K562 (cell line): ENCODE measurements around the gene RBFOX1. TPM values are rescaled to one million over a fixed set of nuclear protein-coding genes. Genes with fewer than 3 reads are reported as not detected.

Source experiments
- ATAC-seq: fragments of 200-7000 bp; cut with Tn5 transposase; 3 replicates; pipeline ENCODE4 v1.9.1; 2020; ENCODE audit warnings: moderate library complexity
- BruUV-seq: library from RNA; stranded (reverse); fragments of 400-500 nt; replicated peaks from 2 replicates; lab custom pipeline; 2021; lab: Mats Ljungman, UMichigan
- CTCF ChIA-PET: fragments of 300-600 bp; formaldehyde crosslinking; extraction: SDS; loops from one replicate; lab custom pipeline; 2021; ENCODE audit warnings: low intra/inter-chr PET ratio; lab: Yijun Ruan, JAX
- POLR2A ChIA-PET: fragments of 300-600, 350-650 bp; sonication (Branson Sonifier 250); formaldehyde crosslinking; extraction: SDS; loops from one replicate; lab custom pipeline; 2021; ENCODE audit warnings: antibody characterized with exemption, inconsistent platforms; lab: Yijun Ruan, JAX
- DNase-seq, 4 experiments: peaks; one replicate each; pipeline versions ENCODE4 v3.0.0 to v3.0.0-alpha.2; 2011 to 2018; ENCODE audit warnings: low spot score in 3 of 4, mixed read lengths in 3 of 4; ENCODE audit errors: extremely low read depth in 1 of 4
- FAIRE-seq: peaks from 2 replicates; lab custom pipeline; 2011; peaks lifted over from hg19 to GRCh38; lab: Jason Lieb, UNC
- H2AFZ ChIP-seq: 2 replicates; pipeline ENCODE4 v1.6.0; 2011; ENCODE audit warnings: low read depth, low read length, control low read depth, inconsistent platforms
- H3K27ac ChIP-seq: fragments of 200-600 bp; 3 replicates; pipeline ENCODE4 v1.8.0; 2011; ENCODE audit warnings: low read depth, mild to moderate bottlenecking, control low read depth, inconsistent platforms, low read length, moderate library complexity, mixed read lengths; ENCODE audit errors: extremely low read depth
- H3K27me3 ChIP-seq, 2 experiments: fragments of 300-600 bp in 1 of 2; 2 replicates in 1 of 2; 3 replicates in 1 of 2; pipeline versions ENCODE4 v1.6.0 to v1.8.0; 2011; ENCODE audit warnings: inconsistent platforms in 2 of 2, low read length in 2 of 2, mild to moderate bottlenecking in 1 of 2, mixed read lengths in 1 of 2, moderate library complexity in 1 of 2; ENCODE audit not compliant: control insufficient read depth in 2 of 2, insufficient read depth in 2 of 2
- H3K36me3 ChIP-seq: fragments of 300-600 bp; 3 replicates; pipeline ENCODE4 v1.8.0; 2011; ENCODE audit warnings: mild to moderate bottlenecking, low read length, inconsistent platforms; ENCODE audit not compliant: control insufficient read depth, insufficient read depth
- H3K4me1 ChIP-seq, 2 experiments: fragments of 200-600 bp in 1 of 2; replicated peaks in 1 of 2; 2 replicates in 1 of 2; 3 replicates in 1 of 2; pipeline versions ENCODE4 v1.5.1 to v1.8.0; 2011; ENCODE audit warnings: inconsistent platforms in 2 of 2, low read length in 2 of 2, mild to moderate bottlenecking in 1 of 2, mixed read lengths in 1 of 2, moderate library complexity in 1 of 2; ENCODE audit not compliant: control insufficient read depth in 2 of 2, insufficient read depth in 2 of 2
- H3K4me2 ChIP-seq: 2 replicates; pipeline ENCODE4 v1.6.1; 2011; ENCODE audit warnings: low read length, control low read depth, inconsistent platforms, mixed read lengths; ENCODE audit not compliant: insufficient read depth
- H3K4me3 ChIP-seq: fragments of 200-600 bp; sonication (generic), shearing (Covaris generic); 2 replicates; pipeline ENCODE4 v1.5.1; 2016; ENCODE audit warnings: control low read depth, inconsistent platforms
- H3K79me2 ChIP-seq: fragments of 200-600 bp; 3 replicates; pipeline ENCODE4 v1.8.0; 2011; ENCODE audit warnings: low read length, inconsistent platforms; ENCODE audit not compliant: control insufficient read depth, insufficient read depth
- H3K9ac ChIP-seq, 2 experiments: 2 replicates each; pipeline versions ENCODE4 v1.6.0 to v1.6.1; 2011; ENCODE audit warnings: low read depth in 2 of 2, low read length in 2 of 2, control low read depth in 1 of 2, inconsistent platforms in 1 of 2, mild to moderate bottlenecking in 1 of 2, mixed read lengths in 1 of 2; ENCODE audit not compliant: insufficient read depth in 1 of 2
- H3K9me1 ChIP-seq: one replicate; pipeline ENCODE4 v1.6.0; 2011; ENCODE audit warnings: inconsistent platforms, mild to moderate bottlenecking, low read length, moderate library complexity; ENCODE audit not compliant: control insufficient read depth, insufficient read depth
- H3K9me3 ChIP-seq: replicated peaks from 2 replicates; pipeline ENCODE4 v1.5.1; 2011; ENCODE audit warnings: low read depth, low read length, inconsistent platforms; ENCODE audit not compliant: control insufficient read depth, insufficient read depth
- H4K20me1 ChIP-seq: replicated peaks from 2 replicates; pipeline ENCODE4 v1.6.1; 2011; ENCODE audit warnings: low read length, inconsistent platforms, mixed read lengths; ENCODE audit not compliant: control insufficient read depth, insufficient read depth
- DMBX1 ChIP-seq: fragments of 250-450 bp; sonication (Bioruptor Pico); IDR thresholded peaks from 2 replicates; pipeline ENCODE4 v1.8.0; 2022; ENCODE audit warnings: inconsistent platforms, mild to moderate bottlenecking, moderate library complexity, borderline replicate concordance
- FOXA1 ChIP-seq: fragments of 450-650 bp; IDR thresholded peaks from 2 replicates; pipeline ENCODE4 v1.6.1; 2016; ENCODE audit warnings: mild to moderate bottlenecking, borderline replicate concordance
- LCOR ChIP-seq: sonication (generic); formaldehyde crosslinking; IDR thresholded peaks from 2 replicates; pipeline ENCODE4 v1.8.0; 2022; ENCODE audit warnings: mild to moderate bottlenecking, missing genetic modification reagents
- MEF2D ChIP-seq: conservative IDR thresholded peaks from 2 replicates; pipeline ENCODE4 v1.6.1; 2016; ENCODE audit warnings: low read depth, missing genetic modification characterization, missing compliant biosample characterization
- NCOA4 ChIP-seq: fragments of 450-650 bp; IDR thresholded peaks from 2 replicates; pipeline ENCODE4 v1.6.1; 2018; ENCODE audit warnings: mild to moderate bottlenecking; ENCODE audit not compliant: partially characterized antibody
- SIX5 ChIP-seq, 2 experiments: IDR thresholded peaks; 2 replicates each; pipeline ENCODE4 v1.6.1; 2011; ENCODE audit warnings: low read length in 2 of 2, borderline replicate concordance in 1 of 2, low read depth in 1 of 2, mild to moderate bottlenecking in 1 of 2, moderate library complexity in 1 of 2; ENCODE audit not compliant: insufficient read depth in 1 of 2
- SRSF7 ChIP-seq: fragments of 200-400 bp; formaldehyde crosslinking; optimal IDR thresholded peaks from 2 replicates; pipeline ENCODE3; 2017; ENCODE audit warnings: mild to moderate bottlenecking, low read depth, low read length
- THRAP3 ChIP-seq: fragments of 450-650 bp; IDR thresholded peaks from 2 replicates; pipeline ENCODE4 v1.6.1; 2016; ENCODE audit warnings: mild to moderate bottlenecking, inconsistent platforms, borderline replicate concordance
- UBTF ChIP-seq, 2 experiments: IDR thresholded peaks; 2 replicates each; pipeline ENCODE4 v1.6.1; 2012; ENCODE audit warnings: improper control_type of control experiment in 2 of 2, low read depth in 2 of 2, low read length in 2 of 2, borderline replicate concordance in 1 of 2
- ZBTB8A ChIP-seq: fragments of 450-650 bp; IDR thresholded peaks from 2 replicates; pipeline ENCODE4 v1.6.1; 2018; ENCODE audit warnings: mild to moderate bottlenecking, moderate library complexity; ENCODE audit not compliant: partially characterized antibody
- ZFP30 ChIP-seq: fragments of 250-450 bp; sonication (Bioruptor Pico); IDR thresholded peaks from 2 replicates; pipeline ENCODE4 v1.8.0; 2022; ENCODE audit warnings: moderate library complexity, mild to moderate bottlenecking, inconsistent platforms, borderline replicate concordance
- ZNF121 ChIP-seq: sonication (generic); formaldehyde crosslinking; conservative IDR thresholded peaks from 2 replicates; pipeline ENCODE4 v1.8.0; 2022; ENCODE audit warnings: missing genetic modification reagents
- ZNF133 ChIP-seq: fragments of 250-450 bp; sonication (Bioruptor Pico); IDR thresholded peaks from 2 replicates; pipeline ENCODE4 v1.4.0; 2020; ENCODE audit warnings: mild to moderate bottlenecking
- ZNF143 ChIP-seq: sonication (generic); formaldehyde crosslinking; IDR thresholded peaks from 2 replicates; pipeline ENCODE4 v1.9.0; 2022; ENCODE audit warnings: mild to moderate bottlenecking, missing genetic modification reagents
- WGBS: fragments of 100-300 bp; shearing (Covaris generic); methylation state at CpG from one replicate; pipeline ENCODE4 v1.1.6; 2016; ENCODE audit warnings: low coverage, mixed read lengths; ENCODE audit not compliant: insufficient coverage; ENCODE audit errors: missing lambda C conversion rate; 5-methylcytosine and 5-hydroxymethylcytosine counted together
- in situ Hi-C: fragments of 300-500 bp; cut with MboI; formaldehyde crosslinking; loops from 4 replicates; pipeline ENCODE4 v1.15.0; 2018; ENCODE audit warnings: inconsistent platforms, mixed read lengths
- intact Hi-C: fragments of 100-400 bp; cut with micrococcal nuclease; formaldehyde crosslinking; loops from 2 replicates; pipeline ENCODE4 v1.14.2; 2022
- polyA plus RNA-seq, 8 experiments: library from polyadenylated mRNA; depleted of rRNA in 4 of 8; stranded (reverse) in 5 of 8; unstranded in 3 of 8; fragments of >200 nt; fragmentation: Nextera tagmentation in 2 of 8; fragmentation: Illumina TruSeq in 1 of 8; extraction: Ambion mirVana in 2 of 8; extraction: Trizol in 1 of 8; gene quantifications; 2 replicates each; pipeline versions ENCODE4 v1.2.1 to v1.2.3, GENCODE V29; 2011 to 2014; ENCODE audit warnings: inconsistent platforms in 1 of 8, missing spikeins in 1 of 8
- total RNA-seq, 7 experiments: library from RNA; depleted of rRNA in 6 of 7; stranded (reverse); fragments of >200 nt in 6 of 7; fragmentation: Illumina TruSeq in 2 of 7; extraction: Trizol in 2 of 7; gene quantifications; 2 replicates each; pipeline versions ENCODE4 v1.2.1 to v1.2.3, GENCODE V29; 2011 to 2021; ENCODE audit warnings: low replicate concordance in 1 of 7
- TF ChIP-seq, protein P1 (sequence below): fragments of 200-800 bp; sonication (Bioruptor generic); IDR thresholded peaks from 2 replicates; pipeline ENCODE4 v1.6.1; 2017; ENCODE audit warnings: missing genetic modification characterization, missing compliant biosample characterization

Gene RBFOX1
- total and polyA plus RNA-seq, 9 of the 15 experiments (the other 6 are each of a cell fraction or from before 2014, with no cell fraction given): 0.03 TPM; not detected in 8

- Histone ChIP-seq H3K79me2 (no peaks in the 10 kb centered on the region), H3K9ac (no peak overlapping the region), H3K4me1 (no peaks in the 10 kb centered on the region), H3K36me3 (no peaks in the 10 kb centered on the region), H3K27me3 (peaks cover 6 to 14% of the 10 kb centered on the region in 2 experiments; a peak in 3 of 5 replicates), H4K20me1 (no peaks in the 10 kb centered on the region; the same call in 1 of the 2 replicates), H2AFZ (no peak overlapping the region), H3K4me3 (no peak overlapping the region), H3K4me2 (no peak overlapping the region), H3K9me1 (no peaks in the 10 kb centered on the region), H3K27ac (no peak overlapping the region), H3K9me3 (no peaks in the 10 kb centered on the region)
- 2% methylated on average over 7 of the region's 7 CpGs for WGBS
- no TSS peak for BruUV-seq
- intact Hi-C loops: no loop called here
- in situ Hi-C loops: no loop called here
- TF ChIP-seq SIX5 (IDR thresholded peaks at IDR 0.05; ENCODE audit: borderline replicate concordance in 1 of 2, insufficient read depth in 1 of 2, low read depth in 1 of 2, low read length in 2 of 2) (no peak), ZNF143 (CRISPR knock-in tag) (no peak), THRAP3 (no peak), ZNF133 (no peak), SRSF7 (no peak), UBTF (IDR thresholded peaks at IDR 0.05; ENCODE audit: borderline replicate concordance in 1 of 2, low read depth in 2 of 2, low read length in 2 of 2) (no peak), LCOR (CRISPR knock-in tag) (no peak), FOXA1 (no peak), ZFP30 (CRISPR knock-in tag) (no peak), NCOA4 (no peak), ZNF121 (CRISPR knock-in tag) (no peak), MEF2D (tag) (no peak), ZBTB8A (no peak), DMBX1 (CRISPR knock-in tag) (no peak)
- TF ChIP-seq, protein P1, sequence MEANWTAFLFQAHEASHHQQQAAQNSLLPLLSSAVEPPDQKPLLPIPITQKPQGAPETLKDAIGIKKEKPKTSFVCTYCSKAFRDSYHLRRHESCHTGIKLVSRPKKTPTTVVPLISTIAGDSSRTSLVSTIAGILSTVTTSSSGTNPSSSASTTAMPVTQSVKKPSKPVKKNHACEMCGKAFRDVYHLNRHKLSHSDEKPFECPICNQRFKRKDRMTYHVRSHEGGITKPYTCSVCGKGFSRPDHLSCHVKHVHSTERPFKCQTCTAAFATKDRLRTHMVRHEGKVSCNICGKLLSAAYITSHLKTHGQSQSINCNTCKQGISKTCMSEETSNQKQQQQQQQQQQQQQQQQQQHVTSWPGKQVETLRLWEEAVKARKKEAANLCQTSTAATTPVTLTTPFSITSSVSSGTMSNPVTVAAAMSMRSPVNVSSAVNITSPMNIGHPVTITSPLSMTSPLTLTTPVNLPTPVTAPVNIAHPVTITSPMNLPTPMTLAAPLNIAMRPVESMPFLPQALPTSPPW (CRISPR knock-in tag): no peak
- ATAC-seq (no peak), FAIRE-seq (no peak), DNase-seq (no peak)
- POLR2A ChIA-PET: no interaction called here
- CTCF ChIA-PET: interaction anchor here (0.7 kb wide), 1 partner anchor 1315 kb away, joined by 3 read pairs; no protein-coding TSS in a partner anchor
Measured at GRCh38 chr16:7646821-7647500, 314.3 kb downstream of the RBFOX1 start.
